Vagina (tissue), 2 donors: ENCODE measurements around the gene CRX.

Source experiments
- POLR2A ChIP-seq, 2 donors: fragments of 450-650 bp; IDR thresholded peaks; one replicate each; pipeline ENCODE4 v1.6.1; 2017; ENCODE audit warnings: antibody characterized with exemption in 2 of 2, mild to moderate bottlenecking in 2 of 2, moderate library complexity in 2 of 2
- TF ChIP-seq, protein P1 (sequence below), 3 experiments: fragments of 450-650 bp in 2 of 3; fragments of 200-600 bp in 1 of 3; sonication (generic) in 1 of 3; IDR thresholded peaks; one replicate each; pipeline ENCODE4 v1.5.1; 2017 to 2019; ENCODE audit warnings: antibody characterized with exemption in 3 of 3, mild to moderate bottlenecking in 2 of 3, moderate library complexity in 2 of 3

GRCh38 chr19:47891923-47892666 is 70.4 kb downstream of the CRX start:
- TF ChIP-seq, protein P1, sequence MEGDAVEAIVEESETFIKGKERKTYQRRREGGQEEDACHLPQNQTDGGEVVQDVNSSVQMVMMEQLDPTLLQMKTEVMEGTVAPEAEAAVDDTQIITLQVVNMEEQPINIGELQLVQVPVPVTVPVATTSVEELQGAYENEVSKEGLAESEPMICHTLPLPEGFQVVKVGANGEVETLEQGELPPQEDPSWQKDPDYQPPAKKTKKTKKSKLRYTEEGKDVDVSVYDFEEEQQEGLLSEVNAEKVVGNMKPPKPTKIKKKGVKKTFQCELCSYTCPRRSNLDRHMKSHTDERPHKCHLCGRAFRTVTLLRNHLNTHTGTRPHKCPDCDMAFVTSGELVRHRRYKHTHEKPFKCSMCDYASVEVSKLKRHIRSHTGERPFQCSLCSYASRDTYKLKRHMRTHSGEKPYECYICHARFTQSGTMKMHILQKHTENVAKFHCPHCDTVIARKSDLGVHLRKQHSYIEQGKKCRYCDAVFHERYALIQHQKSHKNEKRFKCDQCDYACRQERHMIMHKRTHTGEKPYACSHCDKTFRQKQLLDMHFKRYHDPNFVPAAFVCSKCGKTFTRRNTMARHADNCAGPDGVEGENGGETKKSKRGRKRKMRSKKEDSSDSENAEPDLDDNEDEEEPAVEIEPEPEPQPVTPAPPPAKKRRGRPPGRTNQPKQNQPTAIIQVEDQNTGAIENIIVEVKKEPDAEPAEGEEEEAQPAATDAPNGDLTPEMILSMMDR (IDR thresholded peaks at IDR 0.05): no peak
- TF ChIP-seq POLR2A (IDR thresholded peaks at IDR 0.05): no peak
